Measurements from ENCODE around the gene MAG.
A peak's percentile ranks its signal among the peaks of the same experiment; 100 is the strongest.

Gene MAG

GRCh38 chr19:35318679-35319448 lies 26.9 kb downstream of the MAG start:
- DNase-seq (ENCODE audit: low spot score), result peak; percentile 74

DNA sequence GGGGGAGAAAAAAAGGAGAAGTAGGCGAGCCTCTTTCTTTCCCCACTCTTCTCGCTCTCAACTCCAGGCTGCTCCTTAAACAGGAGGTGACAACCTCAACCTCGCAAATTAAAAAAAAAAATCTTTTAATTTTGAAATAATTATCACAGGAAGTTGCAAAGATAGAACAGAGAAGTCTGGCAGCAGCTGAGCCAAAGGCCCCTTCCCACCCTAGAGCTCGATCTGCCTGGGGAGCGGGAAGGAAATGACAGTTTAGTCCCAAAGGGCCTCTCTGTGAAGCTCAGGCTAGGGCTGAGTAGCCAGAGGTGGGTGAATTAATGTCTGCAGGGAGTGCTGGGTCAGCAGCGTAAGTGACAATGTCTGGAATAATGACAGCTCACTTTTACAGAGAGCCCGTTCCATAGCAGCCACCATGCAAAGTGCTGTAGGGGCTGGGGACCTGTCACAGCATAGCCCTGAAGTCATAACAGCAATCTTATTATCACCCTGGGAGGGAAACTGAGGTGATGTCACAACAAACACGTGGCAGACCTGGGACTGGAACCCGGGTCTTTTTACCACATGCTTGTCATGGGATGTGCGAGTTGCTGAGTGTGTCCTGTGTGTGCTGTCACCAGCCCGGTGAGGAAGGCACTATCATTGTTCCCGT lies 28.2 kb downstream of the MAG start:
- DNase-seq (ENCODE audit: low spot score), result no peak

GRCh38 chr19:35321291-35321690 lies 29.3 kb downstream of the MAG start:
- DNase-seq (ENCODE audit: low spot score), result no peak

GRCh38 chr19:35322014-35322413 lies 30.1 kb downstream of the MAG start:
- no peak for DNase-seq (ENCODE audit: low spot score)

- DNase-seq (ENCODE audit: low spot score), result no peak
Observed at GRCh38 chr19:35327642-35328041, 35.7 kb downstream of the MAG start.

- DNase-seq (ENCODE audit: low spot score), result no peak
Observed at GRCh38 chr19:35328851-35329285, 36.9 kb downstream of the MAG start, which contains the start of gene CD22. TSS of gene CD22 (plus strand) at chr19:35329187. CDS start at chr19:35332041, 2,854 bp downstream.

GRCh38 chr19:35329323-35329722 lies 37.4 kb downstream of the MAG start:
- DNase-seq (ENCODE audit: low spot score), result no peak

- no peak for DNase-seq (ENCODE audit: low spot score)
Observed at GRCh38 chr19:35330475-35330874, 38.5 kb downstream of the MAG start.

- DNase-seq (ENCODE audit: low spot score), result no peak
Observed at GRCh38 chr19:35331551-35332214, 39.7 kb downstream of the MAG start.

- DNase-seq (ENCODE audit: low spot score), result no peak
Observed at GRCh38 chr19:35332817-35333216, 40.9 kb downstream of the MAG start.

DNA sequence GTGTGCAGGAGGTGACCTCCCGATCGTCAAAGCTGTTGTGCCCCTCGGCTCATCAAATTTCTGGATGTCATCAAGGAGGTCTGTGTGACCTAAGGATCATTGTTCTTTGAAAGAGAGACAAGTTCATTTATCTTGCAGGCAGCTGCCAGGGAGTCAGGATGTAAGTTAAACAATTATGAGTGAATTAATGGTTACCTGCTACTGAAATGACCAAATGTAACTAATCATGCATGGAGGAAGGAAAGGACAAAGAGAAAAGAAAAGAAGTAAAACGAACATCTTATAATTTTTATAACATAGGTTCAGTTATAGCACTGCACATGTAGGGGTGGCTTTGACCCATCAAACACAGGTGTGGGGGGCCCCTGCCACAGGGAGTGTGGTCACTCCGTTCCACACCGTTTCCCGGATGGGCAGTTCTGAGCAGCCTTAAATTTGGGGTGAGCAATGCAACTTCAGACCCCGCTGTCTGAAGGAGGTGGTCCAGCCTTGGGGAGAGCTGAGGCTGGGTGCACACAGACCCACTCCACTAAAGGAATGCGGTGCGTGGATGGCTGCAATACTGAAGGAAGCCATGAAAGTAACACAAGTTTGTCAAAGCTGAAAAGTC lies 42.3 kb downstream of the MAG start:
- DNase-seq (ENCODE audit: low spot score), result no peak

- DNase-seq (ENCODE audit: low spot score), result no peak
Observed at GRCh38 chr19:35336166-35336955, 44.4 kb downstream of the MAG start.

DNA sequence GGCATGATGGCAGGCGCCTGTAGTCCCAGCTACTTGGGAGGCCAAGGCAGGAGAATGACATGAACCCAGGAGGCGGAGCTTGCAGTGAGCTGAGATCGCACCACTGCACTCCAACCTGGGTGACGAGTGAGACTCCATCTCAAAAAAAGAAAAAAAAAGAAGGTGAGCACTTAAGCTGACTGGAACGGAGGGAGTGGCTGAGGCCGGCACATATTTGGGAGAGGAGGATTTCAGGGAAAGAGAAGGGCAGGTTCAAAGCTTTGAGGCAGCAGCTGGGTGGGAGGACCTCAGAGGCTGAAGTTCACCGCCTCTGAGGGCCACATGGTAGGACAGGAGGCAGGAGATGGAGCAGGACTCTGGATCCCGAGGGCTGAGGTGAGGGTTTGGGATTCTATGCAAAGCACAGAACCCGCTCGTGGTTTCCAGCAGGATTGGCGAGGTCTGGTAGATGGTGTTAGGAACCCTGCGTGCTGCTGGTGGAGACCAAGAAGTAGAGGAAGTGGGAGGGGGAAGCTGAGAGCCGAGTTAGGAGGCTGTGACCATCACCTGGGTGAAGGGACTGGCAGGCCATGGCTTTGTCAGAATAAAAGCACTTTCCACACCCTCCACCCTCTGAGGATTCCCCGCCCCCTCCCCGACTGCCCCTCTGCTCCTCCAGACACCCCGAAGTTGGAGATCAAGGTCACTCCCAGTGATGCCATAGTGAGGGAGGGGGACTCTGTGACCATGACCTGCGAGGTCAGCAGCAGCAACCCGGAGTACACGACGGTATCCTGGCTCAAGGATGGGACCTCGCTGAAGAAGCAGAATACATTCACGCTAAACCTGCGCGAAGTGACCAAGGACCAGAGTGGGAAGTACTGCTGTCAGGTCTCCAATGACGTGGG lies 45.4 kb downstream of the MAG start:
- DNase-seq (ENCODE audit: low spot score), result no peak

- no peak for DNase-seq (ENCODE audit: low spot score)
Observed at GRCh38 chr19:35337984-35338296, 46.0 kb downstream of the MAG start.

- DNase-seq (ENCODE audit: low spot score), result no peak
Observed at GRCh38 chr19:35340431-35340830, 48.5 kb downstream of the MAG start.

DNA sequence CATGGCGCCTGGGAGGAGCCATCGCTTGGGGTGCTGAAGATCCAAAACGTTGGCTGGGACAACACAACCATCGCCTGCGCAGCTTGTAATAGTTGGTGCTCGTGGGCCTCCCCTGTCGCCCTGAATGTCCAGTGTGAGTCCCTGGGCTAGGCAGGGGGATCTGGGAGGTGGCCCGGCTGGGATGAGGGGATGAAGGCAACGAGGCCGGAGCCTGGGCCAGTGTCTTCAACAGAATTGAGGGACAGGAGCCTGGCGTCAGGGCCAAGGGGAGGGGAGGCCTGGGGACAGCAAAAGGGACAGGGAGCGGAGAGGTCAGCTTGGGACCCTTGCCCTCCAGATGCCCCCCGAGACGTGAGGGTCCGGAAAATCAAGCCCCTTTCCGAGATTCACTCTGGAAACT lies 49.0 kb downstream of the MAG start:
- DNase-seq (ENCODE audit: low spot score), result no peak

DNA sequence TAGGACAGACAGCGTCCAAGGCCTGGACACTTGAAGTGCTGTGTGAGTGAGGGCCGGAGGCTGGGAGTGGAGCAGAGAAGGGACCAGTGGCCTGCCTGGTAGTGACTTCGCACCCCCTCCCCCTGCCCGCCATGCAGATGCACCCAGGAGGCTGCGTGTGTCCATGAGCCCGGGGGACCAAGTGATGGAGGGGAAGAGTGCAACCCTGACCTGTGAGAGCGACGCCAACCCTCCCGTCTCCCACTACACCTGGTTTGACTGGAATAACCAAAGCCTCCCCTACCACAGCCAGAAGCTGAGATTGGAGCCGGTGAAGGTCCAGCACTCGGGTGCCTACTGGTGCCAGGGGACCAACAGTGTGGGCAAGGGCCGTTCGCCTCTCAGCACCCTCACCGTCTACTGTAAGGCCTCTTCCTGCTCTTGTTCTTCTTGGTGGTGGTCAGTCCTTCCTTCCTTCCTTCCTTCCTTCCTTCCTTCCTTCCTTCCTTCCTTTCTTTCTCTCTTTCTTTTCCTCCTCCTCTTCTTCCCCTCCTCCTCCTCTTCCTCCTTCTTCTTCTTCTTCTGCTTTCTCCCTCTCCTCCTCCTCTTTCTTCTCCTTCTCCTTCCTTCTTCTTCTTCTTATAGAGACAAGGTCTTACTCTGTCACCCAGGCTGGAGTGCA lies 49.7 kb downstream of the MAG start:
- no peak for DNase-seq (ENCODE audit: low spot score)

- DNase-seq (ENCODE audit: low spot score), result no peak
Observed at GRCh38 chr19:35342430-35342829, 50.5 kb downstream of the MAG start.

DNA sequence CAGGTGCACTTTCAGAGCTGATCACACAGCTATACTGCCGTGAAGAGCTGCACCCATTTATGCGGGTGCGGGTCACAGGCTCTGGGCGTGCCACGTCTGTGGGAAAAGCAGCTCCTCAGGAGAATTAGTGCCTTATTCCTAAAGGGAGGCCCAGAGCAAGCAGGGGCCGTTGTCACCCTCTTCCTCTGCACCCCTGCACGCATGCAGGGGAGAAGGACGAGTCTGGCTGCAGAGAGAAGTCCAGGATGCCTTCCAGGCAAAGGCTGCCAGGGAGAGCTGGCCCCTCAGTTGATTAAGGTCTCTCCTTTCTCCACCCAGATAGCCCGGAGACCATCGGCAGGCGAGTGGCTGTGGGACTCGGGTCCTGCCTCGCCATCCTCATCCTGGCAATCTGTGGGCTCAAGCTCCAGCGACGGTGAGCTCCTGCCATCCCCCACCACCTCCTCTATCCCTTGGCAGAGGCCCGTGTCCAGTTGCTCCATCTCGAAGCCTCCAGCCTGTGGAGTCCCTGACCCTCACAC lies 52.6 kb downstream of the MAG start:
- DNase-seq (ENCODE audit: low spot score), result no peak

GRCh38 chr19:35345671-35346111 lies 53.7 kb downstream of the MAG start:
- DNase-seq (ENCODE audit: low spot score), result no peak
